Adrenal gland (tissue), 5 donors: ENCODE measurements around the gene SLC24A3.

Experiments used
- CTCF ChIP-seq, 6 experiments: fragments of 450-650 bp in 4 of 6; fragments of 200-600 bp in 2 of 6; sonication (generic) in 1 of 6; IDR thresholded peaks; 1 replicate in 5 of 6; 2 replicates in 1 of 6; pipeline versions ENCODE4 v1.5.1 to v1.8.0; 2016 to 2021; ENCODE audit warnings: antibody characterized with exemption in 6 of 6, mild to moderate bottlenecking in 2 of 6, moderate library complexity in 1 of 6
- POLR2A ChIP-seq, 2 donors: fragments of 450-650 bp; IDR thresholded peaks; one replicate each; pipeline ENCODE4 v1.6.1; 2017; ENCODE audit warnings: antibody characterized with exemption in 2 of 2, mild to moderate bottlenecking in 2 of 2, moderate library complexity in 1 of 2
- donor health status: DM: no; HTN: no; CAD: no.

GRCh38 chr20:19712721-19713260, 500.3 kb downstream of the SLC24A3 start:
- TF ChIP-seq CTCF (IDR thresholded peaks at IDR 0.05) (no peak), POLR2A (IDR thresholded peaks at IDR 0.05) (no peak)
